PC-9 (cell line): ENCODE measurements around the gene BCL11A. TPM values are rescaled to one million over a fixed set of nuclear protein-coding genes. Genes with fewer than 3 reads are reported as not detected.

Experiments
- BruUV-seq: library from RNA; stranded (reverse); fragments of 400-500 nt; replicated peaks from 2 replicates; lab custom pipeline; 2021; lab: Mats Ljungman, UMichigan
- CTCF ChIA-PET: fragments of 300-600 bp; sonication (Branson Sonifier 250); formaldehyde crosslinking; loops from one replicate; lab custom pipeline; 2022; ENCODE audit warnings: antibody characterized with exemption; lab: Charles Lee
- POLR2A ChIA-PET: fragments of 300-600 bp; sonication (Branson Sonifier 250); formaldehyde crosslinking; loops from one replicate; lab custom pipeline; 2022; ENCODE audit warnings: antibody characterized with exemption; ENCODE audit not compliant: unreplicated experiment; lab: Charles Lee
- DNase-seq, 2 experiments: peaks; one replicate each; pipeline versions ENCODE4 v3.0.0 to v3.0.0-alpha.2; 2015 to 2022; ENCODE audit warnings: mixed read lengths in 1 of 2
- H2AFZ ChIP-seq: fragments of 200-600 bp; sonication (generic); 2 replicates; pipeline ENCODE4 v1.8.1; 2017; ENCODE audit warnings: antibody characterized with exemption
- H3F3A ChIP-seq: fragments of 200-600 bp; sonication (generic); 2 replicates; pipeline ENCODE4 v1.8.1; 2017; ENCODE audit warnings: antibody characterized with exemption, mild to moderate bottlenecking, low read depth; ENCODE audit not compliant: insufficient read depth
- H3K27ac ChIP-seq: fragments of 200-600 bp; sonication (generic); 2 replicates; pipeline ENCODE4 v1.6.1; 2016; ENCODE audit warnings: mixed run types
- H3K27me3 ChIP-seq: fragments of 200-600 bp; sonication (generic); 2 replicates; pipeline ENCODE4 v1.6.1; 2016; ENCODE audit warnings: low read depth, mixed run types; ENCODE audit not compliant: insufficient read depth
- H3K36me3 ChIP-seq: fragments of 200-600 bp; sonication (generic); 2 replicates; pipeline ENCODE4 v1.6.1; 2016; ENCODE audit warnings: low read depth, mixed run types
- H3K4me1 ChIP-seq: fragments of 200-600 bp; sonication (generic); replicated peaks from 2 replicates; pipeline ENCODE4 v1.6.1; 2016; ENCODE audit warnings: mixed run types; ENCODE audit not compliant: insufficient read depth
- H3K4me2 ChIP-seq: fragments of 200-600 bp; sonication (generic); 2 replicates; pipeline ENCODE4 v1.6.1; 2017; ENCODE audit warnings: mixed run types
- H3K4me3 ChIP-seq: fragments of 200-600 bp; sonication (generic); 2 replicates; pipeline ENCODE4 v1.6.1; 2016; ENCODE audit warnings: mixed run types
- H3K79me2 ChIP-seq: fragments of 200-600 bp; sonication (generic); 2 replicates; pipeline ENCODE4 v1.6.1; 2017; ENCODE audit warnings: low read depth, mixed run types
- H3K9me2 ChIP-seq: fragments of 200-600 bp; sonication (generic); 2 replicates; pipeline ENCODE4 v1.8.1; 2017; ENCODE audit warnings: mild to moderate bottlenecking; ENCODE audit not compliant: insufficient read depth
- H3K9me3 ChIP-seq: fragments of 200-600 bp; sonication (generic); 2 replicates; pipeline ENCODE4 v1.8.1; 2016; ENCODE audit warnings: low read depth; ENCODE audit not compliant: insufficient read depth
- H4K20me1 ChIP-seq: fragments of 200-600 bp; sonication (generic); 2 replicates; pipeline ENCODE4 v1.8.1; 2017; ENCODE audit not compliant: insufficient read depth
- EZH2 ChIP-seq: fragments of 200-600 bp; sonication (generic); IDR thresholded peaks from 2 replicates; pipeline ENCODE4 v1.8.0; 2017; ENCODE audit warnings: antibody characterized with exemption, low read depth
- intact Hi-C: fragments of 100-400 bp; cut with micrococcal nuclease; formaldehyde crosslinking; loops from one replicate; pipeline ENCODE4 v1.10.0; 2022; ENCODE audit not compliant: unreplicated experiment
- total RNA-seq: library from RNA; stranded (reverse); gene quantifications from 2 replicates; pipeline ENCODE4 v1.2.3, GENCODE V29; 2021
- TF ChIP-seq, protein P1 (sequence below): fragments of 200-600 bp; sonication (generic); conservative IDR thresholded peaks from 2 replicates; pipeline ENCODE4 v1.6.1; 2017; ENCODE audit warnings: mixed run types, antibody characterized with exemption, mild to moderate bottlenecking, moderate library complexity

Gene BCL11A
- total RNA-seq, 1 experiment from 2014 or later: not detected

DNA sequence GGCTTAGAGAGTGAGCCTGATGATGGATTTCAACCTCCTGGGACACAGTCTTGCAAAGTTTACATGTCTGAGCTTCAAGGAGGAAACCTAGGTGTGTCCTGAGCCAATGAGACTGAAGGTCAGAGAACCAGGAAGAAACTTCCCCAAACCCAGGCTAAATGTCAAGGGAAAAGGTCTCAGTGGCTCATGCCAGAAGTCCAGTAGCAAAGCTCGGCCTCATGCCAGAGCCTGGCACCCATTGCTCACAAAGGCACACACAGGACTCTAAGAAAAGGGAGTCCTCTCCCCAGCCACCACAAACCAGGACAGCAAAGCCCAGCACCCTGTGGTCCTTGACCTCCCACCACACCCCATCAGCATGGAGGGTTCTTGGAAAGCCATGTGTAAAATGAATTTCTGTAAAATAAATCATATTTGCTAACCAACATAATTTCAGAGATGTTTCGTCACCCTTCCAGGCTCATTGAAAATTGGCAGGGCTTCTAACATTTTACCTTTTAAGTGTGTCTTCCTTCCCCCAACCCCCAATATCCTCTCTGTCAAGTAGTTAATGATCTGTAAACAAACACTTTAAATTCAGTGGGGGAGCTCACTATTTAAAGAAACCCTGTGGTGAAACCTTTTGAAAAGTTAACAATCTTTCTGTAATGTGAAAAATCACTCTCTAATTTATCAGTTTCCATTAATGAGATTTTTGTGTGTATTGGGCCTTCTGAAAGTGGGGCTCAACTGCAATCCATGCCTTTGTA, 77.1 kb downstream of the BCL11A start:
- no peaks in the 10 kb centered on the region for H3K4me1 ChIP-seq
- ChIA-PET CTCF (no interaction called here), POLR2A (no interaction called here)
- no peak overlapping the region for H3K4me2 ChIP-seq
- TF ChIP-seq EZH2: no peak
- TF ChIP-seq, protein P1, sequence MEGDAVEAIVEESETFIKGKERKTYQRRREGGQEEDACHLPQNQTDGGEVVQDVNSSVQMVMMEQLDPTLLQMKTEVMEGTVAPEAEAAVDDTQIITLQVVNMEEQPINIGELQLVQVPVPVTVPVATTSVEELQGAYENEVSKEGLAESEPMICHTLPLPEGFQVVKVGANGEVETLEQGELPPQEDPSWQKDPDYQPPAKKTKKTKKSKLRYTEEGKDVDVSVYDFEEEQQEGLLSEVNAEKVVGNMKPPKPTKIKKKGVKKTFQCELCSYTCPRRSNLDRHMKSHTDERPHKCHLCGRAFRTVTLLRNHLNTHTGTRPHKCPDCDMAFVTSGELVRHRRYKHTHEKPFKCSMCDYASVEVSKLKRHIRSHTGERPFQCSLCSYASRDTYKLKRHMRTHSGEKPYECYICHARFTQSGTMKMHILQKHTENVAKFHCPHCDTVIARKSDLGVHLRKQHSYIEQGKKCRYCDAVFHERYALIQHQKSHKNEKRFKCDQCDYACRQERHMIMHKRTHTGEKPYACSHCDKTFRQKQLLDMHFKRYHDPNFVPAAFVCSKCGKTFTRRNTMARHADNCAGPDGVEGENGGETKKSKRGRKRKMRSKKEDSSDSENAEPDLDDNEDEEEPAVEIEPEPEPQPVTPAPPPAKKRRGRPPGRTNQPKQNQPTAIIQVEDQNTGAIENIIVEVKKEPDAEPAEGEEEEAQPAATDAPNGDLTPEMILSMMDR: no peak
- H3K9me3 ChIP-seq: no peaks in the 10 kb centered on the region
- no peaks in the 10 kb centered on the region for H4K20me1 ChIP-seq
- no peaks in the 10 kb centered on the region for H3K79me2 ChIP-seq
- H3K36me3 ChIP-seq: no peaks in the 10 kb centered on the region
- H3K9me2 ChIP-seq: no peaks in the 10 kb centered on the region
- no peak overlapping the region for H2AFZ ChIP-seq
- BruUV-seq: no TSS peak
- H3F3A ChIP-seq: no peaks in the 10 kb centered on the region
- DNase-seq: no peak
- no peak overlapping the region for H3K4me3 ChIP-seq
- peaks cover 100% of the 10 kb centered on the region for H3K27me3 ChIP-seq
- no peak overlapping the region for H3K27ac ChIP-seq
- intact Hi-C loops: no loop called here

DNA sequence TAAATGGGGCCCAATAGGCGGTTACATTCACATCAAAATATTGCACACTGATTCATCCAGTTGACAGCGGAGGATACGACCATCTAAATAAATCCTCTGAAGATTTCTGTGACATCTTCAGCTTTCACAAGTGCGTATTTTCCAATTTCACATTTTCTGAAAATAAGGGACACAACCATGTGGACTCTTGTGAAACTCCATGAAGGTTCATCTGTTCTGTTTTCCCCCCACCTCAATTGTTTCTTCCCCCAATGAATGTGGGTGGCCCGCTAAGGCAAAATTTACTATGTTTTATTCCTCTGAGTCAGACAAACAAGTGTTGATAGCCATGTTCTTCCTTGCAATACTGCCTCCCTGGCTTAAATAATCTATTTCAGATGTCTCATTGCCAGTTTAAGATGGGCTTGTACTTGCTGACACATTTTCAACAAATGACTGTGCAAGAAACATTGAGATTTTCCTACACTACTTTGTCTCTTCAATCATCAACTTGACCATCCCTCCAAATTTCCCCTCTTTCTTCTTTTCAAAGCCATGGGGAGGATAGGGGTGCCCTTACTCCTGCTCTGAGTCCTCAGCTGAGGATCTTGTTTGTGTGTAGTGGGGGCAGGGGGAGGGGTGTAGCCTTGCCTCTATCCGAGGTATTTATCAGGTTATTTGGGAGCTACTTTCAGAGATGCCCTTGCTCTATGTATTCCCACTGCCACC, 78.2 kb downstream of the BCL11A start:
- POLR2A ChIA-PET: no interaction called here
- no peak for DNase-seq
- CTCF ChIA-PET: no interaction called here
- H3K79me2 ChIP-seq: no peaks in the 10 kb centered on the region
- peaks cover 95% of the 10 kb centered on the region for H3K27me3 ChIP-seq
- BruUV-seq: no TSS peak
- no peak overlapping the region for H2AFZ ChIP-seq
- no peak overlapping the region for H3K4me2 ChIP-seq
- H3K4me3 ChIP-seq: no peak overlapping the region
- intact Hi-C loops: no loop called here
- no peaks in the 10 kb centered on the region for H3K4me1 ChIP-seq
- no peaks in the 10 kb centered on the region for H3K9me3 ChIP-seq
- H4K20me1 ChIP-seq: no peaks in the 10 kb centered on the region
- H3K27ac ChIP-seq: no peak overlapping the region
- TF ChIP-seq, protein P1: no peak
- no peak for TF ChIP-seq EZH2
- no peaks in the 10 kb centered on the region for H3K36me3 ChIP-seq
- no peaks in the 10 kb centered on the region for H3K9me2 ChIP-seq
- no peaks in the 10 kb centered on the region for H3F3A ChIP-seq

DNA sequence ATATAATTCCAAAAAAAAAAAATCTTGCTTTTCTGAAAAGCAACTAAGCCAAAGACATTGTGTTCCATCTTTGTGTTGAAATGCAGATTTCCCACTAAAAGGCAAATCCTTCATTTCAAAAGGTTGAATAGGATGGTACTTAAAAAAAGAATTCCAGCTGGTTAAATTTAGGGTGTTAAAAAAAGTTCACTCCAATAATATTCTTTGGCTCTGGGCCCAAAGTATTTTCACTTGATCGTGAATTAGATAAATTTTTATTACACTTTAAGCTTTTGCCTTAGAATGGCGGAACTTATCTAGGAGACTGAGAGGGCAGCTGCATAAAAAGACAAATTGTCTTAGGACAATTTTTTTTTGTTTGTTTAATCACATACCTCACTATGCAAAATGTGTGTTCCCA, 79.2 kb downstream of the BCL11A start:
- H3K4me1 ChIP-seq: no peaks in the 10 kb centered on the region
- no peak overlapping the region for H3K4me2 ChIP-seq
- H3K9me2 ChIP-seq: no peaks in the 10 kb centered on the region
- no peak overlapping the region for H3K27ac ChIP-seq
- H3K27me3 ChIP-seq: peaks cover 93% of the 10 kb centered on the region
- DNase-seq: no peak
- no TSS peak for BruUV-seq
- intact Hi-C loops: no loop called here
- TF ChIP-seq, protein P1: no peak
- TF ChIP-seq EZH2: no peak
- no peak overlapping the region for H2AFZ ChIP-seq
- H3K9me3 ChIP-seq: no peaks in the 10 kb centered on the region
- H3F3A ChIP-seq: no peaks in the 10 kb centered on the region
- POLR2A ChIA-PET: no interaction called here
- no peak overlapping the region for H3K4me3 ChIP-seq
- H4K20me1 ChIP-seq: no peaks in the 10 kb centered on the region
- CTCF ChIA-PET: no interaction called here
- H3K79me2 ChIP-seq: no peaks in the 10 kb centered on the region
- H3K36me3 ChIP-seq: no peaks in the 10 kb centered on the region
